Endothelial cell of umbilical vein (primary cell): ENCODE results near the gene EFNA4. TPM values are rescaled to one million over a fixed set of nuclear protein-coding genes. Genes with fewer than 3 reads are reported as not detected.

Experiments
- BruUV-seq: library from RNA; stranded (reverse); fragments of 400-500 nt; replicated peaks from 2 replicates; lab custom pipeline; 2021; lab: Mats Ljungman, UMichigan
- CTCF ChIA-PET: fragments of 300-600, 350-600 bp; sonication (Branson Sonifier 250); formaldehyde crosslinking; loops from one replicate; lab custom pipeline; 2021; ENCODE audit warnings: antibody characterized with exemption, inconsistent platforms; lab: Charles Lee
- POLR2A ChIA-PET: fragments of 300-600, 350-600 bp; sonication (Branson Sonifier 250); formaldehyde crosslinking; loops from one replicate; lab custom pipeline; 2021; ENCODE audit warnings: antibody characterized with exemption, inconsistent platforms; lab: Charles Lee
- DNase-seq: peaks from one replicate; pipeline ENCODE4 v3.0.0-alpha.2; 2011; ENCODE audit warnings: low read depth, low spot score
- FAIRE-seq: peaks from 2 replicates; lab custom pipeline; 2011; peaks lifted over from hg19 to GRCh38; lab: Jason Lieb, UNC
- H2AFZ ChIP-seq: 2 replicates; pipeline ENCODE4 v1.6.0; 2012; ENCODE audit warnings: low read depth, low read length, control low read depth, inconsistent platforms
- H3K27ac ChIP-seq: 2 replicates; pipeline ENCODE4 v1.5.1; 2011; ENCODE audit warnings: low read depth, mild to moderate bottlenecking, control low read depth, low read length, moderate library complexity; ENCODE audit not compliant: insufficient read depth
- H3K27me3 ChIP-seq, 2 experiments: 2 replicates each; pipeline versions ENCODE4 v1.6.0 to v1.6.1; 2011; ENCODE audit warnings: low read length in 2 of 2, mixed read lengths in 1 of 2; ENCODE audit not compliant: control insufficient read depth in 2 of 2, insufficient read depth in 2 of 2
- H3K36me3 ChIP-seq, 2 experiments: 2 replicates in 1 of 2; 3 replicates in 1 of 2; pipeline ENCODE4 v1.5.1; 2011; ENCODE audit warnings: low read length in 2 of 2, mild to moderate bottlenecking in 1 of 2, moderate library complexity in 1 of 2; ENCODE audit not compliant: control insufficient read depth in 2 of 2, insufficient read depth in 2 of 2; ENCODE audit errors: extremely low read depth in 1 of 2
- H3K4me1 ChIP-seq: 3 replicates; pipeline ENCODE4 v1.5.1; 2011; ENCODE audit warnings: mild to moderate bottlenecking, low read length; ENCODE audit not compliant: control insufficient read depth, insufficient read depth; ENCODE audit errors: extremely low read depth
- H3K4me2 ChIP-seq: 2 replicates; pipeline ENCODE4 v1.6.1; 2011; ENCODE audit warnings: low read length, control low read depth, mixed read lengths; ENCODE audit not compliant: insufficient read depth
- H3K4me3 ChIP-seq, 3 experiments: fragments of 200-600 bp in 1 of 3; sonication (generic), shearing (Covaris generic) in 1 of 3; replicated peaks in 1 of 3; 2 replicates each; pipeline ENCODE4 v1.5.1; 2011 to 2016; ENCODE audit warnings: control low read depth in 3 of 3, low read length in 3 of 3, mild to moderate bottlenecking in 2 of 3, inconsistent platforms in 1 of 3, low read depth in 1 of 3, moderate library complexity in 1 of 3; ENCODE audit not compliant: insufficient read depth in 1 of 3
- H3K79me2 ChIP-seq: 2 replicates; pipeline ENCODE4 v1.6.0; 2012; ENCODE audit warnings: low read length, inconsistent platforms; ENCODE audit not compliant: control insufficient read depth, insufficient read depth
- H3K9ac ChIP-seq: replicated peaks from 2 replicates; pipeline ENCODE3; 2011; ENCODE audit warnings: low read length, control low read depth; ENCODE audit not compliant: insufficient read depth; ENCODE audit errors: extremely low read depth
- H3K9me1 ChIP-seq: replicated peaks from 3 replicates; pipeline ENCODE4 v1.6.0; 2011; ENCODE audit warnings: mild to moderate bottlenecking, low read length; ENCODE audit not compliant: control insufficient read depth, insufficient read depth; ENCODE audit errors: extremely low read depth
- H3K9me3 ChIP-seq: replicated peaks from 2 replicates; pipeline ENCODE4 v1.5.1; 2012; ENCODE audit warnings: low read length, inconsistent platforms; ENCODE audit not compliant: control insufficient read depth, insufficient read depth
- H4K20me1 ChIP-seq: replicated peaks from 2 replicates; pipeline ENCODE3; 2011; ENCODE audit warnings: mild to moderate bottlenecking, low read length; ENCODE audit not compliant: control insufficient read depth, insufficient read depth; ENCODE audit errors: extremely low read depth
- EZH2 ChIP-seq: IDR thresholded peaks from 2 replicates; pipeline ENCODE4 v1.6.1; 2012; ENCODE audit warnings: borderline replicate concordance, low read depth, mild to moderate bottlenecking, moderate library complexity, low read length, inconsistent platforms; ENCODE audit not compliant: severe bottlenecking
- FOS ChIP-seq: IDR thresholded peaks from 2 replicates; pipeline ENCODE4 v1.6.1; 2011; ENCODE audit warnings: mild to moderate bottlenecking, low read length, moderate library complexity, borderline replicate concordance; ENCODE audit not compliant: insufficient read depth
- GATA2 ChIP-seq: IDR thresholded peaks from 2 replicates; pipeline ENCODE4 v1.7.0; 2011; ENCODE audit warnings: low read depth, mild to moderate bottlenecking, moderate library complexity, mixed read lengths, low read length; ENCODE audit not compliant: insufficient read length, insufficient read depth
- JUN ChIP-seq: IDR thresholded peaks from 2 replicates; pipeline ENCODE4 v1.6.1; 2011; ENCODE audit warnings: borderline replicate concordance, low read depth; ENCODE audit not compliant: insufficient read length, insufficient read depth
- MYC ChIP-seq: IDR thresholded peaks from one replicate; pipeline ENCODE4 v1.6.1; 2011; ENCODE audit warnings: mild to moderate bottlenecking, low read depth, low read length
- POLR2A ChIP-seq: IDR thresholded peaks from 2 replicates; pipeline ENCODE4 v1.6.1; 2012; ENCODE audit warnings: low read depth, mild to moderate bottlenecking, control low read depth, low read length
- POLR2AphosphoS5 ChIP-seq: IDR thresholded peaks from 2 replicates; pipeline ENCODE4 v1.6.1; 2012; ENCODE audit warnings: low read depth, mild to moderate bottlenecking, control low read depth, low read length, moderate library complexity; ENCODE audit not compliant: insufficient read depth
- dilution Hi-C: fragments of 300-500 bp; cut with MboI; formaldehyde crosslinking; loops from one replicate; pipeline ENCODE4 v1.15.0; 2019; ENCODE audit warnings: low sequenced_read_pairs; ENCODE audit not compliant: extremely low pct_ligation_motif_present
- intact Hi-C: fragments of 100-400 bp; cut with micrococcal nuclease; formaldehyde crosslinking; loops from one replicate; pipeline ENCODE4 v1.10.0; 2022
- polyA plus RNA-seq, 4 experiments: library from polyadenylated mRNA; depleted of rRNA in 3 of 4; stranded (reverse) in 3 of 4; unstranded in 1 of 4; fragments of >200 nt; gene quantifications; 2 replicates each; pipeline versions ENCODE4 v1.2.1 to v1.2.3, GENCODE V29; 2011 to 2012; ENCODE audit warnings: missing spikeins in 1 of 4
- total RNA-seq: library from RNA; stranded (reverse); gene quantifications from 2 replicates; pipeline ENCODE4 v1.2.3, GENCODE V29; 2021
- TF ChIP-seq, protein P1 (sequence below), 2 donors: IDR thresholded peaks; 1 replicate in 1 of 2; 2 replicates in 1 of 2; pipeline ENCODE4 v1.5.1; 2011; ENCODE audit warnings: low read length in 2 of 2, mild to moderate bottlenecking in 2 of 2, moderate library complexity in 2 of 2, control low read depth in 1 of 2, inconsistent platforms in 1 of 2, low read depth in 1 of 2; ENCODE audit not compliant: insufficient read depth in 1 of 2; ENCODE audit errors: extremely low read depth in 1 of 2
- TF ChIP-seq, protein P2 (sequence below): IDR thresholded peaks from 2 replicates; pipeline ENCODE4 v1.6.1; 2011; ENCODE audit not compliant: insufficient read depth, insufficient read length

EFNA4 gene
- total and polyA plus RNA-seq, 2 donors (not counting 3 experiments of a cell fraction or from before 2014, with no cell fraction given) = 16.5 to 25.2 TPM

DNA sequence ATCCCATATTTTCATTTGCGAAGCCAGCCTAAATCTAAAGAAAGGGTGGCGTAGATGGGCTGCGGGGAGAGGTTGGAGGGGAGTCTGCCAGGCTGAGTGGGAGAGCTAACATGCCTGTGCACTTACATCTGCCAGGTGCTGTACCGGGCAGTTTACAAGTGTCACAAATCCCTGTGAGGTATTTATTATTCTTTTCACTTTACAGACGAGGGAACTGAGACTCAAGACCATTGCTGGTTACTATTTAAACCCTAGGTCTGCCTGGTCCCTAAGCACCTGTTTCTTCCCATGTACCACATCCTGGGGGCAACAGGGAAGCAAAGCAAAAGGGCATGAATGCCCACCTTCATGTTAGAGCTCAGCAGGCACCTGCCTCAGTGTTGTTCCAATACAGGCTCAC, 44.8 kb downstream of the EFNA4 start:
- Histone ChIP-seq H3K9me3 (no peaks in the 10 kb centered on the region), H3K79me2 (no peaks in the 10 kb centered on the region), H3K9me1 (no peaks in the 10 kb centered on the region), H3K27me3 (peaks cover 6 to 9% of the 10 kb centered on the region in 2 experiments), H3K36me3 (no peaks in the 10 kb centered on the region), H3K4me2 (no peak overlapping the region), H3K4me3 (no peak overlapping the region), H2AFZ (no peak overlapping the region), H3K4me1 (peaks cover 3% of the 10 kb centered on the region), H3K27ac (no peak overlapping the region), H4K20me1 (no peaks in the 10 kb centered on the region), H3K9ac (no peak overlapping the region)
- ChIA-PET CTCF (interaction anchor here (0.6 to 5.9 kb wide), 8 partner anchors 10 to 64 kb away, joined by 3 to 37 read pairs (median 4); partner anchors contain the start of gene KRTCAP2), POLR2A (no interaction called here)
- no peak for FAIRE-seq
- DNase-seq = no peak
- no peak for TF ChIP-seq POLR2A
- TF ChIP-seq, protein P1, sequence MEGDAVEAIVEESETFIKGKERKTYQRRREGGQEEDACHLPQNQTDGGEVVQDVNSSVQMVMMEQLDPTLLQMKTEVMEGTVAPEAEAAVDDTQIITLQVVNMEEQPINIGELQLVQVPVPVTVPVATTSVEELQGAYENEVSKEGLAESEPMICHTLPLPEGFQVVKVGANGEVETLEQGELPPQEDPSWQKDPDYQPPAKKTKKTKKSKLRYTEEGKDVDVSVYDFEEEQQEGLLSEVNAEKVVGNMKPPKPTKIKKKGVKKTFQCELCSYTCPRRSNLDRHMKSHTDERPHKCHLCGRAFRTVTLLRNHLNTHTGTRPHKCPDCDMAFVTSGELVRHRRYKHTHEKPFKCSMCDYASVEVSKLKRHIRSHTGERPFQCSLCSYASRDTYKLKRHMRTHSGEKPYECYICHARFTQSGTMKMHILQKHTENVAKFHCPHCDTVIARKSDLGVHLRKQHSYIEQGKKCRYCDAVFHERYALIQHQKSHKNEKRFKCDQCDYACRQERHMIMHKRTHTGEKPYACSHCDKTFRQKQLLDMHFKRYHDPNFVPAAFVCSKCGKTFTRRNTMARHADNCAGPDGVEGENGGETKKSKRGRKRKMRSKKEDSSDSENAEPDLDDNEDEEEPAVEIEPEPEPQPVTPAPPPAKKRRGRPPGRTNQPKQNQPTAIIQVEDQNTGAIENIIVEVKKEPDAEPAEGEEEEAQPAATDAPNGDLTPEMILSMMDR (IDR thresholded peaks at IDR 0.05; ENCODE audit: extremely low read depth in 1 of 2, insufficient read depth in 1 of 2, low read depth in 1 of 2, low read length in 2 of 2) = no peak
- TF ChIP-seq POLR2AphosphoS5 = no peak
- TF ChIP-seq FOS = no peak
- TF ChIP-seq, protein P2, sequence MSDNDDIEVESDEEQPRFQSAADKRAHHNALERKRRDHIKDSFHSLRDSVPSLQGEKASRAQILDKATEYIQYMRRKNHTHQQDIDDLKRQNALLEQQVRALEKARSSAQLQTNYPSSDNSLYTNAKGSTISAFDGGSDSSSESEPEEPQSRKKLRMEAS = no peak
- no peak for TF ChIP-seq GATA2
- no peak for TF ChIP-seq MYC
- TF ChIP-seq JUN = no peak
- no peak for TF ChIP-seq EZH2
- intact Hi-C loops (no loop called here), dilution Hi-C loops (no loop called here)
- no TSS peak for BruUV-seq
